Measurements from ENCODE around the gene MACF1.
"Not testable (repeated sequence)": the region's sequence is repeated elsewhere in the genome, so short reads cannot be mapped to it uniquely, and the experiment has no call there.

MACF1 gene

GRCh38 chr1:39499668-39500067 lies 295.2 kb downstream of the MACF1 start:
- no peak for DNase-seq

GRCh38 chr1:39500862-39501389 lies 296.4 kb downstream of the MACF1 start:
- DNase-seq, result no peak

- no peak for DNase-seq
These were observed 297.2 kb downstream of the MACF1 start for GRCh38 chr1:39501666-39502065.

- DNase-seq, result not testable (repeated sequence)
These were observed 299.9 kb downstream of the MACF1 start for GRCh38 chr1:39504436-39504835.

GRCh38 chr1:39505289-39505688 lies 300.8 kb downstream of the MACF1 start:
- no peak for DNase-seq

GRCh38 chr1:39507230-39507928 lies 302.9 kb downstream of the MACF1 start:
- no peak for DNase-seq

- no peak for DNase-seq
These were observed 303.8 kb downstream of the MACF1 start for GRCh38 chr1:39508266-39508665.

- no peak for DNase-seq
These were observed 304.4 kb downstream of the MACF1 start for GRCh38 chr1:39508857-39509305.

- DNase-seq, result no peak
These were observed 305.0 kb downstream of the MACF1 start for GRCh38 chr1:39509360-39510009.

GRCh38 chr1:39510570-39511186 lies 306.2 kb downstream of the MACF1 start:
- not testable (repeated sequence) for DNase-seq

GRCh38 chr1:39511477-39511876 lies 307.0 kb downstream of the MACF1 start:
- DNase-seq, result not testable (repeated sequence)

GRCh38 chr1:39512234-39512847 lies 307.8 kb downstream of the MACF1 start:
- DNase-seq, result not testable (repeated sequence)

GRCh38 chr1:39514710-39515124 lies 310.2 kb downstream of the MACF1 start:
- not testable (repeated sequence) for DNase-seq

- not testable (repeated sequence) for DNase-seq
These were observed 310.9 kb downstream of the MACF1 start for GRCh38 chr1:39515131-39516086.

GRCh38 chr1:39516841-39517240 lies 312.3 kb downstream of the MACF1 start:
- DNase-seq, result not testable (repeated sequence)

- DNase-seq, result not testable (repeated sequence)
These were observed 313.4 kb downstream of the MACF1 start for GRCh38 chr1:39517936-39518335.

GRCh38 chr1:39519376-39519775 lies 314.9 kb downstream of the MACF1 start:
- not testable (repeated sequence) for DNase-seq

GRCh38 chr1:39522221-39522620 lies 317.7 kb downstream of the MACF1 start:
- not testable (repeated sequence) for DNase-seq

GRCh38 chr1:39522661-39523567 lies 318.4 kb downstream of the MACF1 start:
- no peak for DNase-seq

GRCh38 chr1:39524171-39524570 lies 319.7 kb downstream of the MACF1 start:
- no peak for DNase-seq

All from NCI-H2171 treated with DMSO at 0.1 percent for 48 hours (cell line).